Neural progenitor cell (in vitro differentiated cells): Measurements from ENCODE around the gene LGALS16.

Experiments
- EZH2 ChIP-seq: fragments of 200-600 bp; sonication (generic); IDR thresholded peaks from 2 replicates; pipeline ENCODE4 v1.6.1; 2017; ENCODE audit warnings: antibody characterized with exemption, mild to moderate bottlenecking, moderate library complexity
- EZH2phosphoT487 ChIP-seq: fragments of 200-600 bp; sonication (generic); IDR thresholded peaks from 2 replicates; pipeline ENCODE4 v1.6.1; 2017; ENCODE audit warnings: antibody characterized with exemption
- TF ChIP-seq, protein P1 (sequence below): fragments of 200-600 bp; sonication (generic); IDR thresholded peaks from 2 replicates; pipeline ENCODE4 v1.5.1; 2017; ENCODE audit warnings: antibody characterized with exemption, mild to moderate bottlenecking

DNA sequence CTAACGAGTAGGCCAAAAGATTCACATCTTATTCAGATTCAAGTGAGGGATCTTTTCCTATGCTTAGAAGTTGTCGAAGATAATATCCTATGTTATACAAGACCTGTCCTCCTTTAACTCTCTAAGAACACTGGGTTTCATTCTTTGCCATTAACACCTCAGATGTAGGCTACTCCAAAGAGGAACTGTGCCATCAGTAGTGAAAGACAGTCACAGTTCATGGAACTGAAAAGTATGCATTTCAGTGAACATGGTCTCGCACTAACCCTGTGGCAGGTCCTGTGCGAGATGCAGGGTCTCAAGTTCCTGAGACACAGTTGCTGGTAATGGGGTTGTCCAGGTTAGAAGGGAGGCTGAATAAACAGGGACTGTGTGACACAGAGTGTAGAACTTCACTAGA is 4.1 kb downstream of the LGALS16 start:
- TF ChIP-seq, protein P1, sequence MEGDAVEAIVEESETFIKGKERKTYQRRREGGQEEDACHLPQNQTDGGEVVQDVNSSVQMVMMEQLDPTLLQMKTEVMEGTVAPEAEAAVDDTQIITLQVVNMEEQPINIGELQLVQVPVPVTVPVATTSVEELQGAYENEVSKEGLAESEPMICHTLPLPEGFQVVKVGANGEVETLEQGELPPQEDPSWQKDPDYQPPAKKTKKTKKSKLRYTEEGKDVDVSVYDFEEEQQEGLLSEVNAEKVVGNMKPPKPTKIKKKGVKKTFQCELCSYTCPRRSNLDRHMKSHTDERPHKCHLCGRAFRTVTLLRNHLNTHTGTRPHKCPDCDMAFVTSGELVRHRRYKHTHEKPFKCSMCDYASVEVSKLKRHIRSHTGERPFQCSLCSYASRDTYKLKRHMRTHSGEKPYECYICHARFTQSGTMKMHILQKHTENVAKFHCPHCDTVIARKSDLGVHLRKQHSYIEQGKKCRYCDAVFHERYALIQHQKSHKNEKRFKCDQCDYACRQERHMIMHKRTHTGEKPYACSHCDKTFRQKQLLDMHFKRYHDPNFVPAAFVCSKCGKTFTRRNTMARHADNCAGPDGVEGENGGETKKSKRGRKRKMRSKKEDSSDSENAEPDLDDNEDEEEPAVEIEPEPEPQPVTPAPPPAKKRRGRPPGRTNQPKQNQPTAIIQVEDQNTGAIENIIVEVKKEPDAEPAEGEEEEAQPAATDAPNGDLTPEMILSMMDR, result no peak
- TF ChIP-seq EZH2, result no peak
- no peak for TF ChIP-seq EZH2phosphoT487
